ENCODE data around the gene CRYZL1.

DNA sequence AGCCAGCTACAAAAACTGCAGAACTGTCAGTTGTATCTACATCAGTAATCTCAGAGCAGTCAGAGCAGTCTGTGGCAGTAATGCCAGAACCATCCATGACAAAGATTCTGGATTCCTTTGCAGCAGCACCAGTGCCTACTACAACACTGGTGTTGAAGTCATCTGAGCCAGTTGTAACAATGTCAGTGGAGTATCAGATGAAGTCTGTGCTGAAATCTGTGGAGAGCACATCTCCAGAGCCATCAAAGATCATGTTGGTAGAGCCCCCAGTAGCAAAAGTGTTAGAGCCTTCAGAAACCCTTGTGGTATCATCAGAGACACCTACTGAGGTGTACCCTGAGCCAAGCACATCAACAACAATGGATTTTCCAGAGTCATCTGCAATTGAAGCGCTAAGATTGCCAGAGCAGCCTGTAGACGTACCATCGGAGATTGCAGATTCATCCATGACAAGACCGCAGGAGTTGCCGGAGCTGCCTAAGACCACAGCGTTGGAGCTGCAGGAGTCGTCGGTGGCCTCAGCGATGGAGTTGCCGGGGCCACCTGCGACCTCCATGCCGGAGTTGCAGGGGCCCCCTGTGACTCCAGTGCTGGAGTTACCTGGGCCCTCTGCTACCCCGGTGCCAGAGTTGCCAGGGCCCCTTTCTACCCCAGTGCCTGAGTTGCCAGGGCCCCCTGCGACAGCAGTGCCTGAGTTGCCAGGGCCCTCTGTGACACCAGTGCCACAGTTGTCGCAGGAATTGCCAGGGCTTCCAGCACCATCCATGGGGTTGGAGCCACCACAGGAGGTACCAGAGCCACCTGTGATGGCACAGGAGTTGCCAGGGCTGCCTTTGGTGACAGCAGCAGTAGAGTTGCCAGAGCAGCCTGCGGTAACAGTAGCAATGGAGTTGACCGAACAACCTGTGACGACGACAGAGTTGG, 91.4 kb downstream of the CRYZL1 start:
- TF ChIP-seq CTCF (IDR thresholded peaks at IDR 0.05; ENCODE audit: borderline replicate concordance, extremely low read depth, low read length, poor library complexity, severe bottlenecking): no peak
- no peak for TF ChIP-seq EZH2 (IDR thresholded peaks at IDR 0.05; ENCODE audit: borderline replicate concordance, low read depth, low read length, severe bottlenecking)
